GM18867 (cell line): ENCODE measurements around the gene PGS1.

Source experiments
- ATAC-seq: cut with Tn5 transposase; IDR thresholded peaks from one replicate; pipeline ENCODE4 v1.9.1; 2021; ENCODE audit warnings: mild to moderate bottlenecking, moderate library complexity; ENCODE audit not compliant: unreplicated experiment

PGS1 gene

GRCh38 chr17:78362671-78363070 is 15.8 kb upstream of the PGS1 start:
- no peak for ATAC-seq

- ATAC-seq: no peak
Measured at GRCh38 chr17:78364436-78365281, 13.8 kb upstream of the PGS1 start.

GRCh38 chr17:78365561-78366108 is 12.8 kb upstream of the PGS1 start:
- no peak for ATAC-seq

- no peak for ATAC-seq
Measured at GRCh38 chr17:78366109-78366848, 12.2 kb upstream of the PGS1 start.

- ATAC-seq: no peak
Measured at GRCh38 chr17:78367193-78367592, 11.3 kb upstream of the PGS1 start.

GRCh38 chr17:78368348-78368747 is 10.1 kb upstream of the PGS1 start:
- ATAC-seq: no peak

- no peak for ATAC-seq
Measured at GRCh38 chr17:78368854-78369495, 9.5 kb upstream of the PGS1 start.

- ATAC-seq: no peak
Measured at GRCh38 chr17:78369791-78370381, 8.6 kb upstream of the PGS1 start.

- ATAC-seq: no peak
Measured at GRCh38 chr17:78371056-78371455, 7.4 kb upstream of the PGS1 start.

- ATAC-seq: no peak
Measured at GRCh38 chr17:78372841-78373240, 5.6 kb upstream of the PGS1 start.

- no peak for ATAC-seq
Measured at GRCh38 chr17:78374189-78374588, 4.3 kb upstream of the PGS1 start.

- ATAC-seq: no peak
Measured at GRCh38 chr17:78374631-78375274, 3.7 kb upstream of the PGS1 start.

- no peak for ATAC-seq
Measured at GRCh38 chr17:78375401-78376151, 2.9 kb upstream of the PGS1 start.

- ATAC-seq: no peak
Measured at GRCh38 chr17:78376161-78376560, 2.3 kb upstream of the PGS1 start.

- ATAC-seq: no peak
Measured at GRCh38 chr17:78377858-78378224, 608 bp upstream of the PGS1 start.

- no peak for ATAC-seq
Measured at GRCh38 chr17:78379131-78379491, 662 bp downstream of the PGS1 start.

GRCh38 chr17:78380370-78380769 is 1.9 kb downstream of the PGS1 start:
- ATAC-seq: no peak

GRCh38 chr17:78381601-78382232 is 3.3 kb downstream of the PGS1 start:
- ATAC-seq: no peak

GRCh38 chr17:78383725-78384471 is 5.4 kb downstream of the PGS1 start:
- ATAC-seq: no peak
